GM18517 (cell line): ENCODE measurements around the gene LCLAT1.

Experiments used
- ATAC-seq: cut with Tn5 transposase; IDR thresholded peaks from one replicate; pipeline ENCODE4 v1.9.1; 2021; ENCODE audit warnings: mild to moderate bottlenecking, moderate library complexity; ENCODE audit not compliant: unreplicated experiment

Gene LCLAT1

DNA sequence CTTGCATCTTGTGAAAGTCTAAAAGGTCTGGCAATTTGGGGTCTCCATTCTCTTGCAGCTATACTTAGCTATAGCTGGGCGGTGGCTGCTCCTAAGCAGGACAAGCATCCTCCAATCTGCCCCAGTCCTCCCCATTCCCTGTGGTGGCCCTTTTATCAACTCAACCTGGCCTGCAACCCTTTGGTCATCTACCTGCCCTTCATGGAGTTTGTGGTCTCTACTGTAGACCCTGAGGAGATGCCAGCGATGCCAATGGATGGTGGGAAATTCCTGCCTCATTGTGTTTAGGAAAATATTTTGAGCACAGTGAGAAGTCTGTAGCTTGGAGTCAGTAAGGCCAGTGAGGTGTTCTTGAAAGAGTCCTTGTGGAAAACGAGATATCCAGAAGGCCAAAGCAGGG, 216.8 kb downstream of the LCLAT1 start:
- ATAC-seq = no peak

GRCh38 chr2:30664761-30665358, 217.8 kb downstream of the LCLAT1 start:
- ATAC-seq = no peak

DNA sequence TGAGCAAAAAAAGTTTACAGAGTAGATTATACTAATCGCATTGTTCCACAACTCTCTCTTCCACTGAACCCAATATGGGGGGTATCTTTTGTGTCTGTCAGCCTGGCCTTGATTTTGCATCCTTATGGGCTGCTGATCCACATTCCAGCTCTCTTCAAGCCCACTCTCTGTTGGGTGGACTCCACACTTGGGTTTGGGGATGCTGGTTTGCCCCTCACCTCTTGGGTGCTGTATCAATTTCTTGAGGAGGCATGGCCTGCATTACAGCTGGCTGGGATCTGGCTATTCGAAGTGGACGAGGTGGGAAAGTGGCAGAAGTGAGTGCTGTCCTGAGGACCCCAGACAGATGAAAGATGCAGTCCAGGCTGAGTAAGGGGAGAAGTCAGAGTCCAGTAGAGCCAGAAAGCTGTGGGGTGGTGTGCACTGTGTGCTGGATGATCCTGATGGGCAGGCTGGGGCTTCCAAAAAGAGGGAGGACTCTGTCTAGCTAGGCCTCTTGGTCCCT, 218.8 kb downstream of the LCLAT1 start:
- no peak for ATAC-seq

- peak; percentile 72 for ATAC-seq
Measured at GRCh38 chr2:30666266-30666874, 219.3 kb downstream of the LCLAT1 start.

DNA sequence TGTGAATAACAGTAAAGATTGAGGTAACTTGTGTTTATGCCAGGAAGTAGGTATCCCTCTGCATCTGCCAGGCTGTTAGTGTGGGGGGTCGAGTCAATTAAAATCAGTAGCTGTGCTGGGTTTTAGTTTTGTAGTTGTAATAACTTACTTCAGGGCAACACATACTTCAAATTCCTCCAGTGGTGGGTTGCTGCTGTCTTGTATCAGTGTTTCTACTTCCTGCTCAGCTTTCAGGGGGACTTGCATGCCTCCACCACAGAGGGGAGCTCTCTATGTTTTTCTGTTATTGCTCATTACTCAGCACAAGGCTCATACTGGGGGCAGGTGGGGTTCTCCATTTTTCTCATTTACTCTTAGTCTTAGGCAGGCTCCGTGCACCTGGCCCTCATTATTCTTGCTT, 223.4 kb downstream of the LCLAT1 start:
- ATAC-seq = no peak

- no peak for ATAC-seq
Measured at GRCh38 chr2:30673127-30673526, 226.1 kb downstream of the LCLAT1 start.

DNA sequence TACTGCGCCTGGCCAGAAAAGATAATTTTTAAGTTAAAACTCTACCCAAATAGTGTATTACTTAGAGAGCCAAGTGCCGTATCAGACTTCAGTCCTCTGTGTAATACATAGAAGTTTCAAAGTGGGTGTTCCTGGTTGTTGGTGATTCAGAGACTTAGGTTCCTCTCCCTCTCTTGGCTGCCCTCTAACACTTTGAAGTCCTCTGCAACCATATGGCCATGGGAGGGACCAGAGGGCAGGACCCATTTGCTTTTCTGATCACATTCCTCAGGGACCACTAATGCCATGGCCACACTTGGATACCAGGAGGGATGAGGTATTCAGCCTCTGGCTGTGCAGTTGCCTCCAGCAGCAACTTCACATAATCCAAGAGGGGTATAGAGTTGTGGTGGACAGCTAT, 228.7 kb downstream of the LCLAT1 start:
- ATAC-seq = no peak

DNA sequence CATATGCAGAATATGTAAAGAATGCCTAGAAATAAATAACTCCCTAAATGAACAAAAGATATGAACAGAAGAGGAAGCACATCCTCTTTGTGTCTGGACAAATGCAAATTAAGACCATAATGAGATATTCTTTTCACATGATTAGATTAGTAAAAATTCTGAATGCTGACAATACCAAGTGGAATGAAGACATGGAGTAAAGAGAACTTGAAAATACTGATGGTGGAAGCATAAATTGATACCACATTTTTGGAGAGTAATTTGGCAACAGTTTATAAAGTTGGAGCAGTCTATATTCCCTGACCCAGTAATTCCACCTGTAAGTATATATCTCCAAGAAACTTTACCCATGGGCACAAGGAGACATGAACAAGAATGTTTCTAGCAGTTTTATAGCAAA, 230.2 kb downstream of the LCLAT1 start:
- ATAC-seq = no peak

GRCh38 chr2:30677861-30678385, 230.9 kb downstream of the LCLAT1 start:
- no peak for ATAC-seq

DNA sequence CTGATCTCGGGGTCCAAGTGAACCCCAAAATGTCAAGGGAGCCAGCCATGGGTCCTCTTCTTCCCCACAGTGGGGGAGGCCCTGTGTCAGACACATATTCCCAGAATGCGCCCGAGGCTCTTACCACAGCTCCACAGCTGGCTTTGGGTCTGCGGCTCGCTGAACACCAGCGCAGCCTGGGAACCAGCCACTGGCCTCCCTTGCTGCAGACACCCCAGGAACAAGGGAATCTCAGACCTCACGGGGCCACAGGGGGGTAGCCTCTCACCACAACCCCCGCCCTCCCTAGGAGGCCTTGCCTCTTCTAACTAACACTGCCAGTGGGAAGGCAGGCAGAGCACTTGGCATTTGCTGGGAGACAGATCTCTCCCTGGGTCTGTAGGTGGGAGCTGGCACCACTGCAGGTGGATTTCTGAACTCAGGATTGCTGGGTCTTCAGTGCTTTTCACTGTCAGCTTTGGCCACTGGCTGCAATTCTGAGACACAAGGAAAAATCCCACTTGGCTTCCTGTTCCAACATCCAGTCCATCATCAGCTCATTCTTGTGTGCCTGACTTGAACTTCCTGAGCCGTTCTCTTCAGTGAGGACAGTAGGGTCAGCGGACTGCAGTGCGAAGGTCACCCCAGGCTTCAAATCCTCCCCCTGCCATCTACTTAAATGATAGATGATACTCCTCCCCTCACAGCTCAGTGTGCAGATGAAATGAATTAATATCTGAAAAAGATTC, 231.5 kb downstream of the LCLAT1 start:
- no peak for ATAC-seq

GRCh38 chr2:30679426-30680088, 232.5 kb downstream of the LCLAT1 start:
- ATAC-seq = no peak

GRCh38 chr2:30680121-30680520, 233.1 kb downstream of the LCLAT1 start:
- ATAC-seq = no peak

- no peak for ATAC-seq
Measured at GRCh38 chr2:30681022-30681421, 234.0 kb downstream of the LCLAT1 start.

DNA sequence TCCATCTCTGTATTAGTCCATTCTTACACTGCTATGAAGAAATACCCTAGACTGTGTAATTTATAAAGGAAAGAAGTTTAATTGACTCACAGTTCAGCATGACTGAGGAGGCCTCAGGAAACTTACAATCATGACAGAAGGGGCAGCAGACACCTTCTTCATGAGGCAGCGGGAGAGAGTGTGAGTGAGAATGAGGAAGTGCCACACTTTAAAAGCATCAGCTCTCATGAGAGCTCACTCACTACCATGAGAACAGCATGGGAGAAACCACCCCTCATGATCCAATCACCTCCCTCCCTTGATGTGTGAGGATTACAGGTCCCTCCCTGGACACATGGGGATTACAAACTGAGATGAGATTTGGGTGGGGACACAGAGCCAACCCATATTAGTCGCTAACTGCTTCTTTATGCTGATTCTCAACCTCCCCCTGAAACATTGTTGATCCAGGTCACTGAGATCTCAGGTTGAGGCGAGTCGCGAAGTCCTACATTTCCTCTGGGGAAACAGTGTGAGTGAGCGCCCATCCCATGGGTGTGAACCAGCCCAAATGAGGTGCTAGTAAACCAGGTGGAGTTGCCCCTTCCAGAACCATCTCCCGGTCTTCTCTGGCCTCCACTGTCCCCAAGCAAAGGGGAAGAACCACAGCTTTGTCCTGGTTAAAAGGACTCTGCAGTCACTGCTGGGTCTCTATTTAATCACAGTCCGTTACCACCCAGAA, 236.3 kb downstream of the LCLAT1 start:
- no peak for ATAC-seq

DNA sequence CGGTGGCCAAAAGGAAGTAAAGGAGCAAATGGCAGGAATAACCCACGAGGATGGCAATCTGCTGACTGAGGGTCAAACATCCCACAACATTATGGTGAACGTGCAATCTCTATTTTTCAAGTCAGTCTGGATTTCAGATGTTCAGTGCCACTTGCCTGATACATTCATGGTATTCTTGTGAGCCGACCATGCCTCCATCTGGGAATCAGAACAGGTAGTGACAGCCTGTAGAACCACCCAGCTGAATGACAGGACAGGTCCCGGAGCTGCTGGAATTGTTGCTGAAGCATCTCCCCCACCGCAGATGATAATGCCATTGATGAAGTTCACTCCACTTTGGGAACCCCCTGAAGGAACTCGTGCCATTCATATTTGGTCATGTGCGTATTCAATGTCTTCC, 237.0 kb downstream of the LCLAT1 start:
- ATAC-seq = no peak

GRCh38 chr2:30684516-30684915, 237.5 kb downstream of the LCLAT1 start:
- no peak for ATAC-seq

DNA sequence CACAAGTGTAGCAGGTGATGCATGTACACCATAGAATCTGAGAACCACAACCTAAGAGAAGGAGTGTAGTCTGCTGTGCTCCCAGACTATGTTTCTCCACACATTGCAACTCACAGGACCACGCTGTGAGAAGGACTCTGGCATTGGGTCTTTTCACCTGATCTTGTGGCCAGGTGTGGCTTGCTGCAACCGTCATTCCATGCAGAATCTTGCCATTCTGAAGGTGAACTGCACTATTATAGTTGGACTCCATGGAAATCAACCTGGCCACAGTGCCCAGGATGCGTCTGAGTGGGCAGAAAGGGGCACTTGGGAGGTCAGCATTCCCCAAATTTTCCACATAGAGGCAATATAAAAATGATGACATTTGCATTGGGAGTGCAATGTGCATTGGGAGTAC, 237.9 kb downstream of the LCLAT1 start:
- no peak for ATAC-seq

DNA sequence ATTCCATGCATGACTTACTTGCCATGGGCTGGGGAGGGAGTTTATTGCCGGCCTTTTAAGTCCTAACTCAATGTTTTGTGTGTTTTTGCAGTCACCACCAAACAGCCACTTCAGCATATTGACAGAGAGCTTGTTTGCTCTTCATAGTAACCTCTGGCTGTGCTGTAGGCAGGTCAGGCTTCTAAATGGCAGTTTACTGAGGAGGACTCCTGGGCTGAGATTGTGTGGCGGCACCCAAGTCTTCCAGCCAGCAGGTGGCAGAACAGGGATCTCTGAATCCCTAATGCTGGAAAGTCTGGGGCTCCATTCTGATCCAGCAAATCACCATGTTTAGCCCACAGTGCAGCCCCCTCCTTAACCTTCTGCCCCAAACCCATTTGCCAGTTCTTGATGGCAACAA, 239.0 kb downstream of the LCLAT1 start:
- no peak for ATAC-seq

GRCh38 chr2:30686669-30687068, 239.6 kb downstream of the LCLAT1 start:
- no peak for ATAC-seq

DNA sequence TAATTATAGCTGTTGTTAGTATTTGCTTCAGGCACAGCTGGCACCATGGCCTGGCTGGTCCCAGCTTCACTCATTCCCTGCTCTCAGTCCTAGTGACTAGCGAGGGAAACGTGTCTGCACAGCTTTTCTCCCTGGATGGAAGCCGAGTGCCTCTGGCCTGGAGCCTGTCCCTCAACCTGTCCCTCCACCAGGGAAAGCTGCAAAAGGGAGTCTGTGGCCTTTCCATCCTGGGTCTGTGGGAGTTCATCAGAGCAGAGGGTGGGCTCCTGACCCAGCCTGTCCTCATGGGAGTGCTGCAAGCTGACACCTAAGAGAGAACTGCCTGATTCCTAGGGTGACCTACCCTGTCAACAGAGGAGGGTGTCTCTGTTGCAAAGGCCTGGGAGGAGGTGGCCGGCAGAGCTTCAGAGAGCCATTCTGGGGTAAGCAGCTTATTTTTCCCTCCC, 241.9 kb downstream of the LCLAT1 start:
- ATAC-seq = no peak
